ENCODE data around the gene GRAMD1B.

- peak; percentile 63 to 80 (median 76) for TF ChIP-seq CTCF (IDR thresholded peaks at IDR 0.05)
- no peak for TF ChIP-seq POLR2A (IDR thresholded peaks at IDR 0.05)
- TF ChIP-seq POLR2AphosphoS5 (IDR thresholded peaks at IDR 0.05) = no peak
These were observed 81.2 kb downstream of the GRAMD1B start for GRCh38 chr11:123511037-123511870.
